K562 (cell line): ENCODE results near the gene CIB1. TPM values are rescaled to one million over a fixed set of nuclear protein-coding genes. Genes with fewer than 3 reads are reported as not detected.

ENCODE experiments used
- BMI1 ChIP-seq: fragments of 150-350 bp; IDR thresholded peaks from 2 replicates; pipeline ENCODE4 v1.6.1; 2014; ENCODE audit warnings: low read length
- CTBP1 ChIP-seq: fragments of 450-650 bp; IDR thresholded peaks from 2 replicates; pipeline ENCODE4 v1.6.1; 2016; ENCODE audit warnings: borderline replicate concordance
- HIVEP1 ChIP-seq: fragments of 250-450 bp; sonication (Bioruptor Pico); IDR thresholded peaks from 2 replicates; pipeline ENCODE4 v1.4.0; 2020; ENCODE audit warnings: mild to moderate bottlenecking
- NCOA2 ChIP-seq, 2 experiments: fragments of 450-650 bp; IDR thresholded peaks; 2 replicates each; pipeline ENCODE4 v1.6.1; 2018; ENCODE audit warnings: mild to moderate bottlenecking in 2 of 2, moderate library complexity in 1 of 2; ENCODE audit not compliant: partially characterized antibody in 2 of 2
- PML ChIP-seq: IDR thresholded peaks from 2 replicates; pipeline ENCODE4 v1.6.1; 2012; ENCODE audit warnings: low read length, inconsistent platforms
- RFX5 ChIP-seq: IDR thresholded peaks from 2 replicates; pipeline ENCODE4 v1.6.1; 2011; ENCODE audit warnings: low read depth, mild to moderate bottlenecking, improper control_type of control experiment, low read length
- RREB1 ChIP-seq: fragments of 250-450 bp; sonication (Bioruptor Pico); IDR thresholded peaks from 2 replicates; pipeline ENCODE4 v1.4.0; 2020
- SIX5 ChIP-seq, 2 experiments: IDR thresholded peaks; 2 replicates each; pipeline ENCODE4 v1.6.1; 2011; ENCODE audit warnings: low read length in 2 of 2, borderline replicate concordance in 1 of 2, low read depth in 1 of 2, mild to moderate bottlenecking in 1 of 2, moderate library complexity in 1 of 2; ENCODE audit not compliant: insufficient read depth in 1 of 2
- SMAD1 ChIP-seq: fragments of 150-350 bp; IDR thresholded peaks from 2 replicates; pipeline ENCODE4 v1.6.1; 2014; ENCODE audit warnings: low read length, low read depth; ENCODE audit not compliant: partially characterized antibody
- STAG1 ChIP-seq: sonication (generic); formaldehyde crosslinking; IDR thresholded peaks from 2 replicates; pipeline ENCODE4 v1.5.0; 2020; ENCODE audit warnings: missing genetic modification reagents, borderline replicate concordance
- TEAD4 ChIP-seq, 2 experiments: sonication (generic) in 1 of 2; formaldehyde crosslinking in 1 of 2; IDR thresholded peaks; 2 replicates each; pipeline versions ENCODE4 v1.6.1 to v1.8.0; 2012 to 2022; ENCODE audit warnings: borderline replicate concordance in 1 of 2, inconsistent platforms in 1 of 2, low read length in 1 of 2, mild to moderate bottlenecking in 1 of 2, missing genetic modification reagents in 1 of 2
- THRAP3 ChIP-seq: fragments of 450-650 bp; IDR thresholded peaks from 2 replicates; pipeline ENCODE4 v1.6.1; 2016; ENCODE audit warnings: mild to moderate bottlenecking, inconsistent platforms, borderline replicate concordance
- ZNF449 ChIP-seq: fragments of 250-450 bp; sonication (Bioruptor Pico); IDR thresholded peaks from 2 replicates; pipeline ENCODE4 v1.8.0; 2022; ENCODE audit warnings: moderate library complexity, mild to moderate bottlenecking, inconsistent platforms
- polyA plus RNA-seq, 8 experiments: library from polyadenylated mRNA; depleted of rRNA in 4 of 8; stranded (reverse) in 5 of 8; unstranded in 3 of 8; fragments of >200 nt; fragmentation: Nextera tagmentation in 2 of 8; fragmentation: Illumina TruSeq in 1 of 8; extraction: Ambion mirVana in 2 of 8; extraction: Trizol in 1 of 8; gene quantifications; 2 replicates each; pipeline versions ENCODE4 v1.2.1 to v1.2.3, GENCODE V29; 2011 to 2014; ENCODE audit warnings: inconsistent platforms in 1 of 8, missing spikeins in 1 of 8
- total RNA-seq, 7 experiments: library from RNA; depleted of rRNA in 6 of 7; stranded (reverse); fragments of >200 nt in 6 of 7; fragmentation: Illumina TruSeq in 2 of 7; extraction: Trizol in 2 of 7; gene quantifications; 2 replicates each; pipeline versions ENCODE4 v1.2.1 to v1.2.3, GENCODE V29; 2011 to 2021; ENCODE audit warnings: low replicate concordance in 1 of 7
- TF ChIP-seq, protein P1 (sequence below): fragments of 450-650 bp; IDR thresholded peaks from 2 replicates; pipeline ENCODE4 v1.6.1; 2018; ENCODE audit warnings: mild to moderate bottlenecking, low read depth; ENCODE audit not compliant: partially characterized antibody
- TF ChIP-seq, protein P2 (sequence below): fragments of 450-650 bp; IDR thresholded peaks from 2 replicates; pipeline ENCODE4 v1.6.1; 2016; ENCODE audit warnings: borderline replicate concordance

CIB1 gene
- total and polyA plus RNA-seq, 9 of the 15 experiments (the other 6 are each of a cell fraction or from before 2014, with no cell fraction given) = 14.9 to 136 (median 64.5) TPM

GRCh38 chr15:90219421-90220141, 14.2 kb downstream of the CIB1 start (continued):
- TF ChIP-seq RFX5 (no peak), SIX5 (IDR thresholded peaks at IDR 0.05; ENCODE audit: borderline replicate concordance in 1 of 2, insufficient read depth in 1 of 2, low read depth in 1 of 2, low read length in 2 of 2) (no peak), BMI1 (no peak), TEAD4 (IDR thresholded peaks at IDR 0.05; ENCODE audit: low read length) (no peak), TEAD4 (CRISPR knock-in tag; IDR thresholded peaks at IDR 0.05; ENCODE audit: borderline replicate concordance) (no peak), STAG1 (CRISPR knock-in tag) (peak; percentile 28; the same call in 1 of the 2 replicates), SMAD1 (no peak), THRAP3 (no peak), PML (no peak), CTBP1 (peak; percentile 21; the same call in 1 of the 2 replicates), ZNF449 (CRISPR knock-in tag) (no peak), RREB1 (no peak), NCOA2 (IDR thresholded peaks at IDR 0.05; ENCODE audit: partially characterized antibody in 2 of 2) (no peak), HIVEP1 (CRISPR knock-in tag) (no peak)
- TF ChIP-seq, protein P1, sequence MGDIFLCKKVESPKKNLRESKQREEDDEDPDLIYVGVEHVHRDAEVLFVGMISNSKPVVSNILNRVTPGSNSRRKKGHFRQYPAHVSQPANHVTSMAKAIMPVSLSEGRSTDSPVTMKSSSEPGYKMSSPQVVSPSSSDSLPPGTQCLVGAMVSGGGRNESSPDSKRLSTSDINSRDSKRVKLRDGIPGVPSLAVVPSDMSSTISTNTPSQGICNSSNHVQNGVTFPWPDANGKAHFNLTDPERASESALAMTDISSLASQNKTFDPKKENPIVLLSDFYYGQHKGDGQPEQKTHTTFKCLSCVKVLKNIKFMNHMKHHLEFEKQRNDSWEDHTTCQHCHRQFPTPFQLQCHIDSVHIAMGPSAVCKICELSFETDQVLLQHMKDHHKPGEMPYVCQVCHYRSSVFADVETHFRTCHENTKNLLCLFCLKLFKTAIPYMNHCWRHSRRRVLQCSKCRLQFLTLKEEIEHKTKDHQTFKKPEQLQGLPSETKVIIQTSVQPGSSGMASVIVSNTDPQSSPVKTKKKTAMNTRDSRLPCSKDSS = no peak
- TF ChIP-seq, protein P2, sequence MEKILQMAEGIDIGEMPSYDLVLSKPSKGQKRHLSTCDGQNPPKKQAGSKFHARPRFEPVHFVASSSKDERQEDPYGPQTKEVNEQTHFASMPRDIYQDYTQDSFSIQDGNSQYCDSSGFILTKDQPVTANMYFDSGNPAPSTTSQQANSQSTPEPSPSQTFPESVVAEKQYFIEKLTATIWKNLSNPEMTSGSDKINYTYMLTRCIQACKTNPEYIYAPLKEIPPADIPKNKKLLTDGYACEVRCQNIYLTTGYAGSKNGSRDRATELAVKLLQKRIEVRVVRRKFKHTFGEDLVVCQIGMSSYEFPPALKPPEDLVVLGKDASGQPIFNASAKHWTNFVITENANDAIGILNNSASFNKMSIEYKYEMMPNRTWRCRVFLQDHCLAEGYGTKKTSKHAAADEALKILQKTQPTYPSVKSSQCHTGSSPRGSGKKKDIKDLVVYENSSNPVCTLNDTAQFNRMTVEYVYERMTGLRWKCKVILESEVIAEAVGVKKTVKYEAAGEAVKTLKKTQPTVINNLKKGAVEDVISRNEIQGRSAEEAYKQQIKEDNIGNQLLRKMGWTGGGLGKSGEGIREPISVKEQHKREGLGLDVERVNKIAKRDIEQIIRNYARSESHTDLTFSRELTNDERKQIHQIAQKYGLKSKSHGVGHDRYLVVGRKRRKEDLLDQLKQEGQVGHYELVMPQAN = no peak
